CD4-positive, alpha-beta T cell treated with Interleukin-4 for 4 hours (primary cell): ENCODE data around the gene ZNF638.
"Not testable (repeated sequence)": the region's sequence is repeated elsewhere in the genome, so short reads cannot be mapped to it uniquely, and the experiment has no call there.

Experiments used
- DNase-seq: peaks from one replicate; pipeline ENCODE4 v3.0.0-alpha.2; 2020

The ZNF638 gene

GRCh38 chr2:71409611-71410010 is 78.0 kb downstream of the ZNF638 start:
- DNase-seq: no peak

- DNase-seq: no peak
Measured at GRCh38 chr2:71410696-71411095, 79.1 kb downstream of the ZNF638 start.

GRCh38 chr2:71416866-71417265 is 85.3 kb downstream of the ZNF638 start:
- DNase-seq: peak; percentile 56

GRCh38 chr2:71417300-71418202 is 86.0 kb downstream of the ZNF638 start:
- peak; percentile 14 for DNase-seq

GRCh38 chr2:71419145-71419544 is 87.6 kb downstream of the ZNF638 start:
- DNase-seq: no peak

GRCh38 chr2:71419976-71420375 is 88.4 kb downstream of the ZNF638 start:
- no peak for DNase-seq

GRCh38 chr2:71422786-71423185 is 91.2 kb downstream of the ZNF638 start:
- DNase-seq: no peak

GRCh38 chr2:71423817-71424420 is 92.3 kb downstream of the ZNF638 start:
- DNase-seq: no peak

GRCh38 chr2:71426721-71427120 is 95.1 kb downstream of the ZNF638 start:
- no peak for DNase-seq

GRCh38 chr2:71428472-71429383 is 97.1 kb downstream of the ZNF638 start:
- no peak for DNase-seq

GRCh38 chr2:71445142-71445541 is 113.6 kb downstream of the ZNF638 start:
- not testable (repeated sequence) for DNase-seq

GRCh38 chr2:71446505-71446904 is 114.9 kb downstream of the ZNF638 start:
- no peak for DNase-seq

- no peak for DNase-seq
Measured at GRCh38 chr2:71449343-71449742, 117.8 kb downstream of the ZNF638 start.

- DNase-seq: no peak
Measured at GRCh38 chr2:71451705-71452104, 120.1 kb downstream of the ZNF638 start.

- DNase-seq: peak; percentile 8
Measured at GRCh38 chr2:71452565-71452964, 121.0 kb downstream of the ZNF638 start.

GRCh38 chr2:71453404-71454220 is 122.0 kb downstream of the ZNF638 start, which contains the start of gene DYSF:
TSS of gene DYSF (plus strand) at chr2:71453561.
- no peak for DNase-seq

GRCh38 chr2:71454221-71455010 is 122.8 kb downstream of the ZNF638 start:
- no peak for DNase-seq

- DNase-seq: no peak
Measured at GRCh38 chr2:71455011-71455740, 123.6 kb downstream of the ZNF638 start.

GRCh38 chr2:71455741-71456569 is 124.4 kb downstream of the ZNF638 start:
- DNase-seq: no peak

GRCh38 chr2:71456617-71457016 is 125.0 kb downstream of the ZNF638 start:
- no peak for DNase-seq
